ENCODE data around the gene CERS1. TPM values are rescaled to one million over a fixed set of nuclear protein-coding genes. Genes with fewer than 3 reads are reported as not detected.

Gene CERS1
- total RNA-seq, 4 donors from 2014 or later, result not detected

DNA sequence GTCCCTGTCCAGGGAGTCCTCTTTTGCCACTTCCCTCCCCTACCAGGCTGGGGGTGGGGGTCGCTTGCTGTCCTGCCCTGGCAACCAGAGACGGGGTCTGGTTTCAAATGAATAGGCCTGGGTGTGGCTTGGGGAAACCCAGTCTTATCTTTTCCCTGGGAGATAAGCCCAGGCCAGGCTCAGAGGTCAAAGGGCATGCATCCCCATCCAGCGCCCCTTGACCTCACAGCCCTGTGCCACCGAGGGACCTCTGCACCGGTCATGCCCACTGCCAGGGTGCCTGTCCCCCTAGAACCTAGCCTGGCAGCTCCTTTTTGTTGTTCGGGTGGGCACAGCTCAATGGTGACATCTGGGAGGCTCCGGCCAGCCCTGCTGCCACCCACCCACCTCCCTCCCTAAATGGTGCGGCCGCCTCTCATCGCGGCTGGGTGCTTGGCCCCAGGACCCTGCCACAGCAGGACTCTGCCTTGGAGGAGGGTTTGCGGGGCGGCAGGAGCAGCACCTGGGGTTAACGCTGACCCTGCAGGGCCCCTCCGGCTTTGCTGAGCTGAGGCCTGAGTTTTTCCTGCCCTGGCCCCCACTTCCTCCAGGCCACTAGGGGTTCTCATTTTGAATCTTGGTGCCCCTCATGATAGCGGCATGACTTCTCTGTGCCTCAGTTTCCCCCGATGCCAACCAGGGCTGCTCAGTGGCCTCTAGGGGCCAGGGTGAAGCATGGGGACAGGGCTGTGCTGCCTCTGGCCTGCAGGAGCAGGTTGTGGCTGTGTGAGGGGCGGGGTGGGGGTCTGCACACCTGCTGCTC is 2.9 kb upstream of the CERS1 start:
- Histone ChIP-seq H3K27ac (peak overlapping the region in 1 of 4 donors; percentile 9), H3K4me1 (peaks cover 0 to 34% (median 6%) of the 10 kb centered on the region in 4 donors), H3K4me3 (no peak overlapping the region), H3K36me3 (peaks cover 0 to 39% (median 0%) of the 10 kb centered on the region in 3 donors), H3K27me3 (peaks cover 0 to 17% of the 10 kb centered on the region in 2 donors), H3K9me3 (no peaks in the 10 kb centered on the region)
- DNase-seq, result peak in 2 of 3 donors; percentile 61 to 65
- no peak for TF ChIP-seq POLR2A (IDR thresholded peaks at IDR 0.05)
- TF ChIP-seq, protein P1, sequence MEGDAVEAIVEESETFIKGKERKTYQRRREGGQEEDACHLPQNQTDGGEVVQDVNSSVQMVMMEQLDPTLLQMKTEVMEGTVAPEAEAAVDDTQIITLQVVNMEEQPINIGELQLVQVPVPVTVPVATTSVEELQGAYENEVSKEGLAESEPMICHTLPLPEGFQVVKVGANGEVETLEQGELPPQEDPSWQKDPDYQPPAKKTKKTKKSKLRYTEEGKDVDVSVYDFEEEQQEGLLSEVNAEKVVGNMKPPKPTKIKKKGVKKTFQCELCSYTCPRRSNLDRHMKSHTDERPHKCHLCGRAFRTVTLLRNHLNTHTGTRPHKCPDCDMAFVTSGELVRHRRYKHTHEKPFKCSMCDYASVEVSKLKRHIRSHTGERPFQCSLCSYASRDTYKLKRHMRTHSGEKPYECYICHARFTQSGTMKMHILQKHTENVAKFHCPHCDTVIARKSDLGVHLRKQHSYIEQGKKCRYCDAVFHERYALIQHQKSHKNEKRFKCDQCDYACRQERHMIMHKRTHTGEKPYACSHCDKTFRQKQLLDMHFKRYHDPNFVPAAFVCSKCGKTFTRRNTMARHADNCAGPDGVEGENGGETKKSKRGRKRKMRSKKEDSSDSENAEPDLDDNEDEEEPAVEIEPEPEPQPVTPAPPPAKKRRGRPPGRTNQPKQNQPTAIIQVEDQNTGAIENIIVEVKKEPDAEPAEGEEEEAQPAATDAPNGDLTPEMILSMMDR (IDR thresholded peaks at IDR 0.05), result no peak

DNA sequence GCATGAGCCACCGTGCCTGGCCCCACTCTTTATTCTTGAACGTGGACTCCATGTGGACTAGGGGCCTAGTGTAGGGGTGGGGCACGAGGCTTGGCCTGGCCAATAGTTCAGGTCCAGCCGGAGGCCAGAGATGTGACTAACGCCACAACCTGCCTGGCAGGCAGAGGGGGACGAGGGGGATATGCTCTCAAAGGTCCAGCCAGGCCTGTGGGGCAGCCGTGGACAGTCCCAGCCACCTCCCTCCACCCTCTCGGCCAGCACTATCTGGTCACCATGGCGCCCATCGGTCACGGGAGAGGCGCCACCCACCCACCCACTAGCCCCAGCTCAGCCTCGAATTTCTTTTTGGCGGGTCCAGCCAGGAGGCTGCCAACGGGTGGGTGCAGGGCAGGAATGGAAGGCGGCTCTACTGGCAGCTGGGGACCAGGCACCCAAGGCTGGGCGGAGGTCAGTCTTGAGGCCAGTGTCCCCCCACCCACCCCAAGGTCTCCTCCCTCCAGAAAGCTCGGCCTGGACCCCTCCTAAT is 2.2 kb upstream of the CERS1 start:
- DNase-seq, result no peak
- Histone ChIP-seq H3K27me3 (peaks cover 0 to 17% of the 10 kb centered on the region in 2 donors), H3K4me3 (no peak overlapping the region), H3K36me3 (peaks cover 0 to 33% (median 0%) of the 10 kb centered on the region in 3 donors), H3K9me3 (no peaks in the 10 kb centered on the region), H3K27ac (peak overlapping the region in 1 of 4 donors; percentile 9), H3K4me1 (peaks cover 0 to 34% (median 6%) of the 10 kb centered on the region in 4 donors)
- TF ChIP-seq, protein P1 (IDR thresholded peaks at IDR 0.05), result no peak
- TF ChIP-seq POLR2A (IDR thresholded peaks at IDR 0.05), result no peak

DNA sequence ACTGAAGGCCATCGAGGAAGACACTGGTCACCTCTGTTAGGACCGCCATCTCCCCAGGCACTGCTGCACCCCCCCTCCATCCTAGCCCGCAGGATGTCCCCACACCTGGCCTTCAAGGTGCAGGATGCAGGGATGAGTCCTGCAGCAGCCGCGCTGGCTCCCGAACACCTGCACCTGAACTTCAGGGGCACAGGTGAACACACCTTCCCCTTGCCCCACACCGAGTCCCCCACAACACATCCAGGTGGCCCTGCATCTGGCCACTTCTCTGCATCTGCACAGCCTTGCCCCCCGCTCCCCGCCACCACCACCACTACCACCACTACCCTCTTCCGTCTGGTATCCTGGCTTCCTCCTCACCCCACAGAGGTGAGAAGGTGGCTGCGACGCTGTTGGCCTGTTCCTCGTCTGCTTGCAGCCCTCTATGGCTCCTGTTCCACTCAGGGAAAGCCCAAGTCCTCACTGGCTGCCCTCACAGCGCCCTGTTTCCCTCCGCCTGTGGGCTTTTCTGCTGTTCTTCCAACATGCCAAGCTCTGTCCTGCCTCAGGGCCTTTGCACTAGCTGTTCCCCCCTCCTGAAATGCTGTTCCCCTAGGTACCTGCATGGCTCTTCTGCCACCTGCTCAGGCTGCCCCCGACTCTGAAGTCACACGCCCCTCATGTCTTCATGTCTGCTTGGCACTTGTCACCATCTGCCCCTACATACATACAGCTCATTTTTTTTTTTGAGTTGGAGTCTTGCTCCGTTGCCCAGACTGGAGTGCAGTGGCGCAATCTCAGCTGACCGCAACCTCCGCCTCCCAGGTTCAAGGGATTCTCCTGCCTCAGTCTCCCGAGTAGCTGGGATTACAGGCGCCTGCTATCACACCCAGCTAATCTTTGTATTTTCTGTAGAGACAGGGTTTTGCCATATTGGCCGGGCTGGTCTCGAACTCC is 1.4 kb upstream of the CERS1 start:
- DNase-seq, result no peak
- Histone ChIP-seq H3K9me3 (no peaks in the 10 kb centered on the region), H3K27me3 (peaks cover 0 to 17% of the 10 kb centered on the region in 2 donors), H3K4me1 (peaks cover 0 to 34% (median 6%) of the 10 kb centered on the region in 4 donors), H3K36me3 (peaks cover 0 to 30% (median 0%) of the 10 kb centered on the region in 3 donors), H3K4me3 (no peak overlapping the region), H3K27ac (no peak overlapping the region)
- TF ChIP-seq POLR2A (IDR thresholded peaks at IDR 0.05), result no peak
- TF ChIP-seq, protein P1 (IDR thresholded peaks at IDR 0.05), result no peak

DNA sequence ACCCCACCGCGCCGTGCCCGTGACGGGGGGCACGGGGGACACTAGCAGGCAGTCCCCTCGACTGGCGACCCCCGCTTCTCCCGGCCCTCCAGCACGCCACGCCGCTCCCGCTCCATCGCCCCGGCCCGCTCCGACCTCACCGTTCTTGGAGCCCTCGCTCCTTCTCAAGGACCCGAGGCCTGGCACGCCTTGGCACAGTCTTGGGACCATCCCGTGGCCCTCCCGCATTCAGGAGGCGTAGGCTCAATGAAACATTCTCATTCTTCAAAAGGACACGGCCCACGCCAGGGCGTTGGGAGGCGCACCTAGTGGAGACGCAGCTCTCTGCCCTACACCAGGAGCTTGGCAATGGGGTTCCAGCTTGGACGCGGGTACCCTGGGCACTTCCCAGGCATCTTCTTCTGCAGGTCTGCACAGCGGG is 473 bp upstream of the CERS1 start:
- H3K27me3 ChIP-seq, result peaks cover 0 to 17% of the 10 kb centered on the region in 2 donors
- H3K4me1 ChIP-seq, result peaks cover 0 to 34% (median 6%) of the 10 kb centered on the region in 4 donors
- DNase-seq, result no peak
- H3K9me3 ChIP-seq, result no peaks in the 10 kb centered on the region
- no peak overlapping the region for H3K27ac ChIP-seq
- H3K4me3 ChIP-seq, result peak overlapping the region in 3 of 4 donors; percentile 12 to 37 (median 19)
- H3K36me3 ChIP-seq, result peaks cover 0 to 26% (median 0%) of the 10 kb centered on the region in 3 donors
- TF ChIP-seq, protein P1 (IDR thresholded peaks at IDR 0.05), result no peak
- no peak for TF ChIP-seq POLR2A (IDR thresholded peaks at IDR 0.05)
